Measurements from ENCODE around the gene MCC.

DNA sequence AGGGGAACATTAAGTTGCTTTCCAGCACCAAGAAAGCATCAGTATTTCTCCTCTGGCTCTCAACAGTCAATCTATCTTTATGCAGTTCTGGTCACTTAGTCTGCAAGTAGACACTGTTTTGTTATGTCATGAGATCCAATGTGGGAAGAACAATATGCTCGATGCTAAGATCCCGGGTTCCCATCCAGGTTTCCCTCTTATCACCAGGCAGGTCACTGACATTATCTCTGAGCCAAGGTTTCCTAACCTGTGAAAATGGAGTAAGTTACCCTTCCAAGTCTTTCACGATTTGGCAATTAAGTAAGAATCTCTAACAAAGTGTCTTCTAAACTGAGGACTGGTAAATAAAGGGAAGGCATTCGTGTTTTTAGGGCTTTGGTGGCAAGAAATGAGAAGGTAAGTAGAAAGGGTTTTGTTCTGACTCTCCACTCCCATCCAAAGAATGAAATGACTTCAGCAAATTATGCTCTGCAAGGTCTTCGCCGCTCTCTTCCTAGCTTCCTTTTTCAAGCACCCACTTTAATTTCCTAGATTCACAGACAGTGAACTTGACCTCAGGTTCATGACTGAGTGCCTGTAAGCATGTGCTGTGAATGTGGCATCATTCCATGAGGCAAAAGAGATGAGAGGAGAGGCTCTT lies 425.3 kb downstream of the MCC start:
- TF ChIP-seq, protein P1, sequence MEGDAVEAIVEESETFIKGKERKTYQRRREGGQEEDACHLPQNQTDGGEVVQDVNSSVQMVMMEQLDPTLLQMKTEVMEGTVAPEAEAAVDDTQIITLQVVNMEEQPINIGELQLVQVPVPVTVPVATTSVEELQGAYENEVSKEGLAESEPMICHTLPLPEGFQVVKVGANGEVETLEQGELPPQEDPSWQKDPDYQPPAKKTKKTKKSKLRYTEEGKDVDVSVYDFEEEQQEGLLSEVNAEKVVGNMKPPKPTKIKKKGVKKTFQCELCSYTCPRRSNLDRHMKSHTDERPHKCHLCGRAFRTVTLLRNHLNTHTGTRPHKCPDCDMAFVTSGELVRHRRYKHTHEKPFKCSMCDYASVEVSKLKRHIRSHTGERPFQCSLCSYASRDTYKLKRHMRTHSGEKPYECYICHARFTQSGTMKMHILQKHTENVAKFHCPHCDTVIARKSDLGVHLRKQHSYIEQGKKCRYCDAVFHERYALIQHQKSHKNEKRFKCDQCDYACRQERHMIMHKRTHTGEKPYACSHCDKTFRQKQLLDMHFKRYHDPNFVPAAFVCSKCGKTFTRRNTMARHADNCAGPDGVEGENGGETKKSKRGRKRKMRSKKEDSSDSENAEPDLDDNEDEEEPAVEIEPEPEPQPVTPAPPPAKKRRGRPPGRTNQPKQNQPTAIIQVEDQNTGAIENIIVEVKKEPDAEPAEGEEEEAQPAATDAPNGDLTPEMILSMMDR (IDR thresholded peaks at IDR 0.05; ENCODE audit: low read length), result no peak
- no peak for TF ChIP-seq EZH2phosphoT487 (IDR thresholded peaks at IDR 0.05; ENCODE audit: low read length)

All from MM.1S (cell line).